Stimulated activated effector memory CD8-positive, alpha-beta T cell treated with anti-CD3 and anti-CD28 coated beads, Interleukin-12 subunit alpha, Interleukin-12 subunit beta, amount 100 ng/mL, for 72 hours (primary cell): ENCODE measurements around the gene GNB5.
"Not testable (repeated sequence)": the region's sequence is repeated elsewhere in the genome, so short reads cannot be mapped to it uniquely, and the experiment has no call there.

Source experiments
- ATAC-seq: fragments of 150-1000 bp; cut with Tn5 transposase; 2 replicates; pipeline ENCODE4 v1.10.0; 2021
- DNase-seq, 2 donors: peaks; one replicate each; pipeline ENCODE4 v3.0.0; 2021 to 2022; ENCODE audit warnings: low spot score in 2 of 2
- H3K27ac Mint-ChIP-seq: one replicate; pipeline ENCODE4 v1.8.0; 2022; ENCODE audit warnings: mild to moderate bottlenecking, mixed read lengths
- H3K36me3 Mint-ChIP-seq: one replicate; pipeline ENCODE4 v1.8.0; 2022; ENCODE audit warnings: mild to moderate bottlenecking, mixed read lengths
- H3K4me1 Mint-ChIP-seq: one replicate; pipeline ENCODE4 v1.8.0; 2022; ENCODE audit warnings: mixed read lengths
- H3K4me3 Mint-ChIP-seq: one replicate; pipeline ENCODE4 v1.8.0; 2022; ENCODE audit warnings: mild to moderate bottlenecking, mixed read lengths
- H3K9me3 Mint-ChIP-seq: one replicate; pipeline ENCODE4 v1.8.0; 2022; ENCODE audit warnings: mixed read lengths

The GNB5 gene

DNA sequence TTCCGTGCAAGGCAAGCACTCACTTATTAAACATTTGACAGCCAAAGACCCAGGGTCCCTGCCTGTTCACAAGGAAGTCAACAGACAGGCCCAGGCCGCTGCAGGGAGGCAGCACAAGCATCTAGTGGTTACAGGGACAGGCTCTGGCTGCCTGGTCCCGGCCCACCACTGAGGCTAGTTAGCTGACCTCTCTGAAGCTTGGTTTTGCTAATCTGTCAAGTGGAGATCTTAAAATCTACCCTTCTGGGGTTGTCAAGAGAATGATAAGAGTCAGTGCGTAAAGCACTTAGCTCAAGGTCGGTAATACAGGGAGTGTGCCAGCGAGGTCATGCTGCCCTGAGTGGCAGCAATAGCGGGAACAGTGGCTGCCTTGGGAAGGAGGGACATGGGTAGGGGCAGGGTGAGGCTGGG is 6.0 kb downstream of the GNB5 start:
- Mint-ChIP-seq H3K27ac (no peak overlapping the region), H3K9me3 (no peaks in the 10 kb centered on the region), H3K4me1 (peaks cover 12% of the 10 kb centered on the region), H3K36me3 (no peaks in the 10 kb centered on the region), H3K4me3 (no peak overlapping the region)
- DNase-seq: no peak
- no peak for ATAC-seq

DNA sequence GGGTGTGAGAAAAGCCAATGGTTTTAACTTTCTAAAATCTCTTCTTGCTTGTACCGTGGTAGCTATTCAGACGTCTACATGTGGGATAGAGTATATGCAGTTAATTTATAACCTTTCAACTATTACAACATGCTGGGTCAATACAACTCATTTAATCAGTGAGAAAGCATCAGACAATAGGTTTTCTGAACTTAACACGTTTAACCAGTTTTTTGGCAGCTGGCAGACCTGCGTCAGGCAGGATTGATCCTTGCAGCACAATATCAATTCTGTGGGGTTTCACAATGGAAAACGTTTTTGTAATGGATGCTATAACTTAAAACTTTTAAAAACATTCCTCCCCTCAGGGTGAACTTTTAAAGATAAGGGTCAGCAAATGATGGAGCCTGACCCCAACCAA is 6.5 kb downstream of the GNB5 start:
- H3K27ac Mint-ChIP-seq: no peak overlapping the region
- no peak overlapping the region for H3K4me3 Mint-ChIP-seq
- peaks cover 13% of the 10 kb centered on the region for H3K4me1 Mint-ChIP-seq
- H3K9me3 Mint-ChIP-seq: no peaks in the 10 kb centered on the region
- no peak for DNase-seq
- ATAC-seq: no peak
- H3K36me3 Mint-ChIP-seq: no peaks in the 10 kb centered on the region

DNA sequence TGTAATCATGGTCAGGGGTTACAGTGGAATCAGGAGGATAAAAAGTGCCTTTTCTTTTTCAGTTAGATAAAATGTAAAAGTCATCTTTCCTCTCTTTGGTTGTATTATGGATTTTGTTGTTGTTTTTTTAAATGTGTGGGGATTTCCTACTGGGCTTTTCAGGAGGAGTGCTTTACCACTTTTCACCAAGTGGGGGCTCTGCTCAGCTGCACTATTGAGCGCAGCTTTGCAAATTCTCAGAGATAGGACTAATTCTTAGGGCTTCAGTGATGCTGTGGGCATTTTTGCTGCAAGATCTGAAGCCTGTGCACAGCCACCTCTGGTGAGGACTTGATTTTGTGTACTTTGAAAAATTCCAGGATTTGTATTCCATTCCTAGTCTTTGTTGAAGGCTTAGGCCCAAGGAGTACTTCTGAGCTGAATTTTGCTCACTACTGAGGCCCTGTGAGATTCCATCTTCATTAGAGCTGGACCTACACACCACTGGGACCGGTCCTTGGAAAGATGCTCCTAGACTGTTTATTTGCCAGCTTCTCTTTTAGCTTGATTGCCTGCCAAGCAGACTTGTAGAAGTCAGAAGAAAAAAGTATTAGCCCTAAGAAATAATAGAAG is 7.5 kb downstream of the GNB5 start:
- ATAC-seq (no peak), DNase-seq (no peak)
- Mint-ChIP-seq H3K4me3 (no peak overlapping the region), H3K4me1 (peaks cover 20% of the 10 kb centered on the region), H3K27ac (no peak overlapping the region), H3K36me3 (no peaks in the 10 kb centered on the region), H3K9me3 (no peaks in the 10 kb centered on the region)

GRCh38 chr15:52181938-52182780 is 9.0 kb downstream of the GNB5 start:
- Mint-ChIP-seq H3K4me3 (no peak overlapping the region), H3K9me3 (no peaks in the 10 kb centered on the region), H3K4me1 (peaks cover 27% of the 10 kb centered on the region), H3K27ac (no peak overlapping the region), H3K36me3 (no peaks in the 10 kb centered on the region)
- DNase-seq (no peak), ATAC-seq (no peak)

- no peak for ATAC-seq
- Mint-ChIP-seq H3K27ac (peak overlapping the region; percentile 95), H3K36me3 (no peaks in the 10 kb centered on the region), H3K4me1 (peaks cover 37% of the 10 kb centered on the region), H3K9me3 (no peaks in the 10 kb centered on the region), H3K4me3 (peak overlapping the region; percentile 85)
- no peak for DNase-seq
These were observed 10.2 kb downstream of the GNB5 start for GRCh38 chr15:52180851-52181450.

DNA sequence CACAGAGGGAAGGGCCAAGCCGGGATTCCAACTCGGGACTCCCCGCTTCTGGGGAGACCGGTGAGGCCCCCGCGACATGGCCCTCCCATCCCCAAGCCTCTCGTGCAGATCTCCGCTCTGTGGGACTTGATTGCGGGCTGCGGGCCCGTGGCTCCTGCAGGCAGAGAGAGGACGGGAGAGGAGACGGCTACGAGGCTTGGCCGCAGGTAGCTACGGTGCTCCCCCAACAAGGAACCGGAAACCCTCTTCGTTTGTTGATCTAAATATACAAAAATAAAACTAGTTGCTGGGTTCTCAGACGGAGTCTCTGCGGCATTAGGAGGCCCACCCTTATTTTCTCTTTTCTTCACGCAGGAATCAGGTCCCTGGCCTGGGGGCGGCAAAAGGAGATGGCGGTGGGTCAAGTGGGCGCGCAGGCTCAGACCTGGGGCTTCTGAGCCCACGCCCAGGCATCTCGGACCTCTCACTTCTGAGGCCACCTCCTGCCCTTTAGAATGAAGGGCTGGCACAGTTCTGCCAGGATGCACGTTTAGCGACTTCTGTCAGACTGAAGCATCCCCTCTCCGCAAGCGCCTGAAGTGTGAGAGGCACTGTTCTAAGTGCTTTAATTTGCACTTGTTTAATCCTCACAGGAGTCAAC is 10.9 kb downstream of the GNB5 start:
- Mint-ChIP-seq H3K27ac (peak overlapping the region; percentile 95), H3K4me1 (peaks cover 37% of the 10 kb centered on the region), H3K9me3 (no peaks in the 10 kb centered on the region), H3K4me3 (peak overlapping the region; percentile 85), H3K36me3 (no peaks in the 10 kb centered on the region)
- DNase-seq: peak in 1 of 2 donors; percentile 14
- peak; percentile 44 for ATAC-seq

DNA sequence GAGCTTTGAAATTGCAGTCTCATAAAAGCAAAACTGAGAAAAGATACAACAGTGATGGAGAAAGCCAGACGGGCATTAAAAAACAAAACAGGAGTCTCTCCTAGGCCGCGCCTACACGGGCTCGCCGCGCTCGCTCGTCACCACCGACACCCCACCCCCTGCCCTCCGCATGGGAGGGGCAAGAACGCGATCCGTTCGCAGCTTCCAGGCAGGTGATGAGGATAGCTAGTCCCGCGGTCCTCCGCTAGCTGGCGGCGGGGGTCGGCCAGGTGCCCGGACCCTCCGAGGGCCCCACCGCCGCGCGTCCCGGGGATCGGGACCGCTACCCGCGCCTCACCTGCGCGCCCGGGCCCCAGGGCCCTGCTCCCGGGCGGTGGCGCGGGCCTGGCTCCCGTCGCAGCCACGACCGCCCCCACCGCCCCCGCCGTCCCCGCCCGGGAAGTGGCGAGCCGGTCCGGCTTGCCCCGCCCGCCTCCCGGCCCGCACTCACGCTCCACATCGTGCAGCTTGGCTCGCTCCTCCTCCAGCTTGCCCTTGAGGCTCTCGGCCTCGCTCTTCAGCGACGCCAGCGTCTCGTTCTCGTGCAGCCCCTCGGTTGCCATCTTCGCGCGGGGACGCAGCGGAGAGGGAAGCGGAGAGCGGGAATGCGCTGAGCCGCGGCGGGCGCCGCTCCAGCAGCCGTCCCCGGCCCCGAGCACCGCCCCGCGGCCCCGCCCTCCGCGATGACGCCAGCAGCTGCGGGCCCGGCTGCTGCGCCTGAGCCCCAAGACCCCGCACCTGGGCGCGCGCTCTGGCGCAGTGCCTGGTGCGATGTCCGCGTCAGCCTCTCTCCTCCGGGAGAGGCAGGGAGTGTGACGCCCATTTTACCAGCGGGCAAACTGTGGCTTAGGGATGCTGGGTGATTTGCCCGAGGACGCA is 11.7 kb downstream of the GNB5 start:
- Mint-ChIP-seq H3K9me3 (no peaks in the 10 kb centered on the region), H3K4me1 (peaks cover 37% of the 10 kb centered on the region), H3K27ac (peak overlapping the region; percentile 95), H3K4me3 (peak overlapping the region; percentile 85), H3K36me3 (no peaks in the 10 kb centered on the region)
- DNase-seq: peak; percentile 82 to 92
- peak; percentile 92 for ATAC-seq

DNA sequence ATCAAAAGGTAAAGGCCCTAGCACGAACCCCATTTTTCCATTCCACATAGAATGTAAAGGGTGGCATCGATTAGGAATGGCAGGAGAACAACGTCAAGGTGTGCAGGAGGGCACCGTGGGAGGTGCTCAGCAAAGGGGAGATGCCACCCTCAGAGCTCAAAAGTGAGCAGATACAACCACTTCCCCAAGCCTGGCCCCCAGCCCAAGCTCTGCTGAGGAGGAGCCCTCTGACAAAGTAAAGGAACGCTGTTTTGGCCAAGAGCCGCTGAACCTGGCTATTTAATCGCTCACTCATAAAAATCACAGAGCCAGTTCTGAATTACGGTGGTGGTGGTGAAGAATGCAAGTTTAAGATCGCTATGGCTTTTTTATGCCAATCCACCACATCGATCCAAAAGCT is 12.4 kb downstream of the GNB5 start:
- no peaks in the 10 kb centered on the region for H3K9me3 Mint-ChIP-seq
- ATAC-seq (no peak), DNase-seq (no peak)
- peak overlapping the region; percentile 85 for H3K4me3 Mint-ChIP-seq
- peak overlapping the region; percentile 95 for H3K27ac Mint-ChIP-seq
- H3K4me1 Mint-ChIP-seq: peaks cover 44% of the 10 kb centered on the region
- H3K36me3 Mint-ChIP-seq: no peaks in the 10 kb centered on the region

GRCh38 chr15:52172869-52173268 is 18.3 kb downstream of the GNB5 start:
- H3K36me3 Mint-ChIP-seq: no peaks in the 10 kb centered on the region
- DNase-seq (no peak), ATAC-seq (no peak)
- no peak overlapping the region for H3K4me3 Mint-ChIP-seq
- H3K4me1 Mint-ChIP-seq: peaks cover 45% of the 10 kb centered on the region
- no peaks in the 10 kb centered on the region for H3K9me3 Mint-ChIP-seq
- no peak overlapping the region for H3K27ac Mint-ChIP-seq

DNA sequence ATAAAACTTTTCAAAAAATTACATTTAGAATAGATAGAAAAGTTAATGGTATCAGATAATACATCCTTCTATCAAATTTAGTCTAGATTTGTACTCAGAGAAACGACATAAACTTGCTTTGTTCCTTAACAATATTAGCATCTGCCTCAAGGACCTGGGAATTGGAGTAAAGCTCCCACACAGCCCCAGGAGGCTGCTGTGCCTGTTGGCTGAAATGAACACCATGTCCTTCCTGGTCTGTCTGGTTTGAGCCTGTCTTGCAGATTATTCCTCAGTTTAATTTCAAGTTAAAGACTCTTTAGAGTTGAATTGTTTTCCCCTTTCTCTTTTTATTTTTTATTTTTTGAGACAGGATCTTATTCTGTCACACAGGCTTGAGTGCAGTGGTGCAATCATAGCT is 19.4 kb downstream of the GNB5 start:
- Mint-ChIP-seq H3K4me1 (peaks cover 45% of the 10 kb centered on the region), H3K9me3 (no peaks in the 10 kb centered on the region), H3K27ac (peak overlapping the region; percentile 49), H3K4me3 (no peak overlapping the region), H3K36me3 (no peaks in the 10 kb centered on the region)
- ATAC-seq (no peak), DNase-seq (no peak)

- Mint-ChIP-seq H3K9me3 (no peaks in the 10 kb centered on the region), H3K27ac (peak overlapping the region; percentile 49), H3K4me1 (peaks cover 45% of the 10 kb centered on the region), H3K4me3 (no peak overlapping the region), H3K36me3 (no peaks in the 10 kb centered on the region)
- no peak for DNase-seq
- peak; percentile 62 for ATAC-seq
These were observed 19.8 kb downstream of the GNB5 start for GRCh38 chr15:52171386-52171785.

DNA sequence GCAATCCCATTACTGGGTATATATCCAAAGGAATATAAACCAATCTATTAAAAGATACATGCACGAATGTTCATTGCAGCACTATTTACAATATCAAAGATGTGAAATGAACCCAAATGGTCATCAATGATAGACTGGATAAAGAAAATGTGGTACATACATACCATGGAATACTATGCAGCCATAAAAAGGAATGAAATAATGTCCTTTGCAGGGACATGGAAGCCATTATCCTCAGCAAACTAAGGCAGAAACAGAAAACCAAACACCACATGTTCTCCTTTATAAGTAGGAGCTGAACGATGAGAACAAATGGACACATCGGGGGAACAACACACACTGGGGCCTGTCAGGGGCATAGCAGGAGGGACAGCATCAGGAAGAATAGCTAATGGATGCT is 21.0 kb downstream of the GNB5 start:
- not testable (repeated sequence) for H3K27ac Mint-ChIP-seq, ATAC-seq, H3K4me3 Mint-ChIP-seq, H3K9me3 Mint-ChIP-seq, H3K36me3 Mint-ChIP-seq, DNase-seq
- peaks cover 50% of the 10 kb centered on the region for H3K4me1 Mint-ChIP-seq

GRCh38 chr15:52165494-52166131 is 25.6 kb downstream of the GNB5 start:
- H3K4me3 Mint-ChIP-seq, H3K9me3 Mint-ChIP-seq, ATAC-seq, DNase-seq, H3K36me3 Mint-ChIP-seq: not testable (repeated sequence)
- H3K4me1 Mint-ChIP-seq: peaks cover 40% of the 10 kb centered on the region
- H3K27ac Mint-ChIP-seq: peak overlapping the region; percentile 4

DNA sequence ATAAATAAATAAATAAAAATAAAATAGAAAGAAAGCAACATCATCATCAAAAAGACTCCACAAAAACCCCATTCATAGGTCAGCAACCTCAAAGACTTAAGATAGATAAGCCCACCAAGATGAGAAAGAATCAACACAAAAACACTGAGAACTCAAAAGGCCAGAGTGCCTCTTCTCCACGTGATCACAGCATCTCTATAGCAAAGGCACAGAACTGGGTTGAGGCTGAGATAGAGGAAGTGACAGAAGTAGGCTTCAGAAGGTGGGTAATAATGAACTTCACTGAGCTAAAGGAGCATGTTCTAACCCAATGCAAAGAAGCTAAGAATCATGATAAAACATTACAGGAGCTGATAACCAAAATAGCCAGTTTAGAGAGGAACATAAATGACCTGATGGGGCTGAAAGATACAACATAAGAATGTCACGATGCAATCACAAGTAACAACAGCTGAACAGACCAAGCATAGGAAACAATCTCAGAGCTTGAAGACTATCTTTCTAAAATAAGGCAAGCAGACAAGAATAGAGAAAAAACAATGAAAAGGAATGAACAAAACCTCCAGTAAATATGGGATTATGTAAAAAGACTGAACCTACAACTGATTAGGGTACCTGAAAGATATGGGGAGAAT is 26.4 kb downstream of the GNB5 start:
- H3K9me3 Mint-ChIP-seq: no peaks in the 10 kb centered on the region
- H3K4me1 Mint-ChIP-seq: peaks cover 39% of the 10 kb centered on the region
- H3K27ac Mint-ChIP-seq: peak overlapping the region; percentile 5
- DNase-seq (no peak), ATAC-seq (no peak)
- no peak overlapping the region for H3K4me3 Mint-ChIP-seq
- H3K36me3 Mint-ChIP-seq: peaks cover 8% of the 10 kb centered on the region
